IMR-90 (cell line): ENCODE results near the gene DNAJB8. TPM values are rescaled to one million over a fixed set of nuclear protein-coding genes. Genes with fewer than 3 reads are reported as not detected.
A peak's percentile ranks its signal among the peaks of the same experiment; 100 is the strongest.

Experiments used
- ATAC-seq: fragments of 200-7000 bp; cut with Tn5 transposase; 2 replicates; pipeline ENCODE4 v1.9.1; 2020; ENCODE audit warnings: low read depth, mild to moderate bottlenecking, moderate library complexity
- BruUV-seq: library from RNA; stranded (reverse); fragments of 400-500 nt; replicated peaks from 2 replicates; lab custom pipeline; 2021; lab: Mats Ljungman, UMichigan
- CTCF ChIA-PET: fragments of 300-600 bp; formaldehyde crosslinking; extraction: SDS; loops from one replicate; lab custom pipeline; 2021; ENCODE audit warnings: antibody characterized with exemption; lab: Yijun Ruan, JAX
- POLR2A ChIA-PET: fragments of 300-600 bp; sonication (Branson Sonifier 250); formaldehyde crosslinking; loops from one replicate; lab custom pipeline; 2022; ENCODE audit warnings: antibody characterized with exemption; ENCODE audit not compliant: unreplicated experiment; lab: Charles Lee
- DNase-seq: peaks from one replicate; pipeline ENCODE4 v3.0.0; 2013
- H2AFZ ChIP-seq: replicated peaks from 2 replicates; pipeline ENCODE3; 2013; ENCODE audit warnings: low read length, mild to moderate bottlenecking; ENCODE audit not compliant: poor library complexity
- H2AK5ac ChIP-seq: 2 replicates; pipeline ENCODE4 v1.6.1; 2013; ENCODE audit warnings: low read depth, low read length, inconsistent platforms
- H2AK9ac ChIP-seq: replicated peaks from 2 replicates; pipeline ENCODE3; 2013; ENCODE audit warnings: mild to moderate bottlenecking, low read depth, low read length, moderate library complexity; ENCODE audit not compliant: poor library complexity
- H2BK120ac ChIP-seq: 2 replicates; pipeline ENCODE4 v1.6.1; 2013; ENCODE audit warnings: low read depth, low read length, inconsistent platforms
- H2BK15ac ChIP-seq: 3 replicates; pipeline ENCODE4 v1.6.1; 2013; ENCODE audit warnings: low read depth, low read length, inconsistent platforms
- H2BK20ac ChIP-seq: 2 replicates; pipeline ENCODE4 v1.6.1; 2013; ENCODE audit warnings: low read depth, mild to moderate bottlenecking, inconsistent platforms, low read length, moderate library complexity
- H2BK5ac ChIP-seq: 2 replicates; pipeline ENCODE4 v1.6.1; 2013; ENCODE audit warnings: mild to moderate bottlenecking, low read depth, low read length, inconsistent platforms; ENCODE audit not compliant: poor library complexity, severe bottlenecking
- H3K14ac ChIP-seq: replicated peaks from 2 replicates; pipeline ENCODE4 v1.6.1; 2013; ENCODE audit warnings: low read depth, low read length, inconsistent platforms
- H3K18ac ChIP-seq: 2 replicates; pipeline ENCODE4 v1.6.1; 2013; ENCODE audit warnings: low read depth, low read length, control low read depth
- H3K23ac ChIP-seq: 2 replicates; pipeline ENCODE4 v1.6.1; 2013; ENCODE audit warnings: low read depth, low read length, inconsistent platforms
- H3K27ac ChIP-seq: 2 replicates; pipeline ENCODE4 v1.5.1; 2013; ENCODE audit warnings: mild to moderate bottlenecking, control low read depth, low read length; ENCODE audit not compliant: insufficient read depth
- H3K27me3 ChIP-seq: 2 replicates; pipeline ENCODE4 v1.6.1; 2013; ENCODE audit warnings: low read length; ENCODE audit not compliant: control insufficient read depth, insufficient read depth
- H3K36me3 ChIP-seq: 2 replicates; pipeline ENCODE4 v1.6.1; 2013; ENCODE audit warnings: low read length, mixed read lengths; ENCODE audit not compliant: control insufficient read depth, insufficient read depth
- H3K4ac ChIP-seq: 2 replicates; pipeline ENCODE4 v1.6.1; 2013; ENCODE audit warnings: low read depth, low read length, inconsistent platforms
- H3K4me1 ChIP-seq: 2 replicates; pipeline ENCODE4 v1.6.1; 2013; ENCODE audit warnings: low read length, mixed read lengths; ENCODE audit not compliant: control insufficient read depth, insufficient read depth
- H3K4me2 ChIP-seq: 2 replicates; pipeline ENCODE4 v1.6.1; 2013; ENCODE audit warnings: low read depth, mild to moderate bottlenecking, control low read depth, low read length, moderate library complexity
- H3K4me3 ChIP-seq: 2 replicates; pipeline ENCODE4 v1.5.1; 2013; ENCODE audit warnings: low read depth, mild to moderate bottlenecking, control low read depth, low read length, moderate library complexity; ENCODE audit not compliant: insufficient read depth
- H3K56ac ChIP-seq: 2 replicates; pipeline ENCODE4 v1.6.1; 2013; ENCODE audit warnings: low read length, inconsistent platforms; ENCODE audit not compliant: insufficient read depth; ENCODE audit errors: extremely low read depth
- H3K79me1 ChIP-seq, 2 experiments: 2 replicates each; pipeline ENCODE4 v1.6.1; 2013; ENCODE audit warnings: low read length in 2 of 2, inconsistent platforms in 1 of 2, low read depth in 1 of 2
- H3K9ac ChIP-seq: 2 replicates; pipeline ENCODE4 v1.6.1; 2013; ENCODE audit warnings: low read depth, low read length, control low read depth
- H3K9me1 ChIP-seq: 2 replicates; pipeline ENCODE4 v1.6.1; 2013; ENCODE audit warnings: low read length, inconsistent platforms; ENCODE audit not compliant: insufficient read depth
- H3K9me3 ChIP-seq: 2 replicates; pipeline ENCODE4 v1.6.1; 2013; ENCODE audit warnings: low read length; ENCODE audit not compliant: control insufficient read depth, insufficient read depth
- H4K20me1 ChIP-seq: 2 replicates; pipeline ENCODE4 v1.6.1; 2013; ENCODE audit warnings: low read length, inconsistent platforms; ENCODE audit not compliant: insufficient read depth
- H4K5ac ChIP-seq: 2 replicates; pipeline ENCODE4 v1.6.1; 2013; ENCODE audit warnings: mild to moderate bottlenecking, low read depth, low read length, control low read depth
- H4K8ac ChIP-seq, 2 experiments: 2 replicates each; pipeline ENCODE4 v1.6.1; 2013; ENCODE audit warnings: low read depth in 2 of 2, low read length in 2 of 2, control low read depth in 1 of 2, inconsistent platforms in 1 of 2
- H4K91ac ChIP-seq: 2 replicates; pipeline ENCODE4 v1.6.1; 2013; ENCODE audit warnings: low read depth, low read length, inconsistent platforms; ENCODE audit not compliant: insufficient read depth
- MXI1 ChIP-seq: IDR thresholded peaks from 2 replicates; pipeline ENCODE4 v1.6.1; 2012; ENCODE audit warnings: low read depth, mild to moderate bottlenecking, low read length, moderate library complexity, borderline replicate concordance
- USF2 ChIP-seq: fragments of 150-350 bp; IDR thresholded peaks from 2 replicates; pipeline ENCODE4 v1.6.1; 2017; ENCODE audit warnings: mild to moderate bottlenecking, antibody characterized with exemption, low read length, low read depth
- WGBS, 2 experiments: methylation state at CpG; one replicate each; pipeline versions ENCODE4 v1.1.5 to v1.1.7; 2013; ENCODE audit warnings: missing lambda C conversion rate in 2 of 2; ENCODE audit not compliant: insufficient read length in 1 of 2; ENCODE audit errors: extremely low coverage in 2 of 2; 5-methylcytosine and 5-hydroxymethylcytosine counted together
- dilution Hi-C: fragments of 300-500 bp; cut with HindIII; formaldehyde crosslinking; loops from one replicate; pipeline ENCODE4 v1.14.3; 2018; ENCODE audit warnings: low sequenced_read_pairs; ENCODE audit not compliant: unreplicated experiment
- in situ Hi-C: fragments of 300-500 bp; cut with MboI; formaldehyde crosslinking; loops from 3 replicates; pipeline ENCODE4 v1.14.3; 2019; ENCODE audit warnings: low sequenced_read_pairs, inconsistent platforms, mixed read lengths
- intact Hi-C: fragments of 100-400 bp; cut with micrococcal nuclease; formaldehyde crosslinking; loops from 2 replicates; pipeline ENCODE4 v1.10.0; 2022
- polyA plus RNA-seq, 3 experiments: library from polyadenylated mRNA; depleted of rRNA; stranded (reverse); fragments of >200 nt; gene quantifications; 2 replicates each; pipeline ENCODE4 v1.2.3, GENCODE V29; 2012; ENCODE audit warnings: low replicate concordance in 1 of 3
- total RNA-seq: library from RNA; depleted of rRNA; stranded (reverse); fragments of >200 nt; gene quantifications from 2 replicates; pipeline ENCODE4 v1.2.3, GENCODE V29; 2012

Gene DNAJB8
- total and polyA plus RNA-seq, 2 of the 4 experiments (the other 2 are of a cell fraction), result not detected

- no peak overlapping the region for H2BK20ac ChIP-seq
- H3K9ac ChIP-seq, result peak overlapping the region; percentile 76
- intact Hi-C loops (no loop called here), dilution Hi-C loops (no loop called here), in situ Hi-C loops (loop anchor here (5.0 to 10.0 kb wide), 2 partner anchors 315 to 392 kb away; no protein-coding TSS in a partner anchor)
- peak overlapping the region; percentile 70 for H2AK5ac ChIP-seq
- no peaks in the 10 kb centered on the region for H3K9me3 ChIP-seq
- H3K4me1 ChIP-seq, result peaks cover 27% of the 10 kb centered on the region
- peak overlapping the region; percentile 69 for H3K27ac ChIP-seq
- peak overlapping the region; percentile 96 for H3K4me2 ChIP-seq
- DNase-seq (peak; percentile 41), ATAC-seq (0 out of 2 replicates have a peak, but pooled peaks have one; percentile 1)
- 0% methylated on average over 28 of the region's 75 CpGs; no CpG with 5 or more reads in 1 of the 2 experiments for WGBS, 2 experiments
- no peak overlapping the region for H2BK15ac ChIP-seq
- no peak overlapping the region for H4K5ac ChIP-seq
- ChIA-PET POLR2A (no interaction called here), CTCF (interaction anchor here (0.6 kb wide), 1 partner anchor 164 kb away, joined by 3 read pairs; no protein-coding TSS in a partner anchor)
- peaks cover 6% of the 10 kb centered on the region for H3K36me3 ChIP-seq
- no TSS peak for BruUV-seq
- H3K9me1 ChIP-seq, result no peaks in the 10 kb centered on the region
- H3K27me3 ChIP-seq, result peaks cover 23% of the 10 kb centered on the region; the same call in 1 of the 2 replicates
- TF ChIP-seq USF2 (no peak), MXI1 (peak; percentile 23; the same call in 1 of the 2 replicates)
- H4K20me1 ChIP-seq, result peaks cover 7% of the 10 kb centered on the region; the same call in 1 of the 2 replicates
- no peak overlapping the region; the same call in 1 of the 2 replicates for H3K56ac ChIP-seq
- peak overlapping the region; percentile 89 for H3K23ac ChIP-seq
- peak overlapping the region; percentile 17 to 58; a peak in 2 of 4 replicates for H4K8ac ChIP-seq
- H3K4me3 ChIP-seq, result peak overlapping the region; percentile 89
- peak overlapping the region; percentile 54; the same call in 1 of the 2 replicates for H3K14ac ChIP-seq
- peak overlapping the region; percentile 92 for H2AK9ac ChIP-seq
- peak overlapping the region; percentile 56 for H2BK5ac ChIP-seq
- H3K18ac ChIP-seq, result peak overlapping the region; percentile 12; the same call in 1 of the 2 replicates
- H2AFZ ChIP-seq, result peak overlapping the region; percentile 93
- H3K79me1 ChIP-seq, result peaks cover 5 to 35% of the 10 kb centered on the region in 2 experiments; a peak in 3 of 4 replicates
- peak overlapping the region; percentile 54 for H2BK120ac ChIP-seq
- H3K4ac ChIP-seq, result peak overlapping the region; percentile 67
- H4K91ac ChIP-seq, result peak overlapping the region; percentile 22; the same call in 1 of the 2 replicates
These were observed 20.2 kb upstream of the DNAJB8 start for GRCh38 chr3:128486681-128487537.
